SU-DHL-6 (cell line): ENCODE results near the gene RANBP3.
A peak's percentile ranks its signal among the peaks of the same experiment; 100 is the strongest.
"Not testable (repeated sequence)": the region's sequence is repeated elsewhere in the genome, so short reads cannot be mapped to it uniquely, and the experiment has no call there.

Experiments used
- H2AFZ ChIP-seq: fragments of 200-600 bp; sonication (generic); 2 replicates; pipeline ENCODE4 v1.6.1; 2014; ENCODE audit warnings: low read depth, mild to moderate bottlenecking, moderate library complexity, mixed read lengths, antibody characterized with exemption, low read length; ENCODE audit not compliant: severe bottlenecking
- H3F3A ChIP-seq: fragments of 200-600 bp; shearing (Covaris generic); 2 replicates; pipeline ENCODE4 v1.6.0; 2016; ENCODE audit warnings: antibody characterized with exemption, mild to moderate bottlenecking; ENCODE audit not compliant: insufficient read depth
- H3K27ac ChIP-seq: fragments of 200-600 bp; sonication (generic); 2 replicates; pipeline ENCODE4 v1.5.1; 2016; ENCODE audit warnings: low read depth, mild to moderate bottlenecking, low read length, moderate library complexity, mixed read lengths
- H3K27me3 ChIP-seq: fragments of 200-600 bp; sonication (generic), shearing (Covaris generic); 2 replicates; pipeline ENCODE4 v1.6.0; 2014; ENCODE audit warnings: mild to moderate bottlenecking, low read length
- H3K36me3 ChIP-seq: fragments of 200-600 bp; sonication (generic); 2 replicates; pipeline ENCODE4 v1.6.1; 2014; ENCODE audit warnings: mild to moderate bottlenecking, low read length, mixed read lengths
- H3K4me2 ChIP-seq: fragments of 300-600, 200-600 bp; shearing (Covaris generic), sonication (generic); 2 replicates; pipeline ENCODE4 v1.6.0; 2014; ENCODE audit warnings: low read length, low read depth, mild to moderate bottlenecking; ENCODE audit not compliant: poor library complexity, severe bottlenecking
- H3K4me3 ChIP-seq: fragments of 200-600 bp; sonication (generic); 2 replicates; pipeline ENCODE4 v1.5.1; 2014; ENCODE audit warnings: antibody characterized with exemption, low read length, mild to moderate bottlenecking, mixed read lengths; ENCODE audit not compliant: insufficient read depth, poor library complexity, severe bottlenecking
- H3K79me2 ChIP-seq: fragments of 200-600 bp; sonication (generic); 2 replicates; pipeline ENCODE4 v1.6.1; 2014; ENCODE audit warnings: mild to moderate bottlenecking, low read length, moderate library complexity; ENCODE audit not compliant: insufficient read depth
- H3K9ac ChIP-seq: fragments of 200-600 bp; sonication (generic); 2 replicates; pipeline ENCODE4 v1.7.0; 2014; ENCODE audit warnings: mild to moderate bottlenecking, low read length
- H3K9me2 ChIP-seq: fragments of 200-600 bp; sonication (generic); replicated peaks from 2 replicates; pipeline ENCODE4 v1.6.1; 2014; ENCODE audit warnings: low read length; ENCODE audit not compliant: insufficient read depth
- H3K9me3 ChIP-seq: fragments of 200-600 bp; sonication (generic); 2 replicates; pipeline ENCODE4 v1.6.1; 2014; ENCODE audit warnings: low read length, mixed read lengths; ENCODE audit not compliant: insufficient read depth
- H4K20me1 ChIP-seq: fragments of 200-600 bp; sonication (generic); 2 replicates; pipeline ENCODE4 v1.6.1; 2014; ENCODE audit warnings: low read depth, mild to moderate bottlenecking, antibody characterized with exemption, low read length, moderate library complexity, mixed read lengths
- EZH2phosphoT487 ChIP-seq: fragments of 200-600 bp; sonication (generic), shearing (Covaris generic); conservative IDR thresholded peaks from 2 replicates; pipeline ENCODE4 v1.6.1; 2018; ENCODE audit warnings: mild to moderate bottlenecking, antibody characterized with exemption, low read length, moderate library complexity, mixed read lengths
- TF ChIP-seq, protein P1 (sequence below): fragments of 200-600 bp; sonication (generic); IDR thresholded peaks from one replicate; pipeline ENCODE4 v1.5.1; 2017; ENCODE audit warnings: antibody characterized with exemption, mild to moderate bottlenecking, low read length, moderate library complexity; ENCODE audit not compliant: insufficient read depth, poor library complexity, severe bottlenecking

The RANBP3 gene

GRCh38 chr19:5989388-5990074 is 11.6 kb upstream of the RANBP3 start:
- H2AFZ ChIP-seq = no peak overlapping the region
- no peak overlapping the region for H3K4me3 ChIP-seq
- H3K9ac ChIP-seq = no peak overlapping the region
- H3K4me2 ChIP-seq = no peak overlapping the region
- no peaks in the 10 kb centered on the region for H3K9me2 ChIP-seq
- no peak overlapping the region for H3K27ac ChIP-seq
- no peaks in the 10 kb centered on the region for H3K36me3 ChIP-seq
- no peaks in the 10 kb centered on the region for H3F3A ChIP-seq
- no peaks in the 10 kb centered on the region for H3K9me3 ChIP-seq
- TF ChIP-seq EZH2phosphoT487 = no peak
- TF ChIP-seq, protein P1, sequence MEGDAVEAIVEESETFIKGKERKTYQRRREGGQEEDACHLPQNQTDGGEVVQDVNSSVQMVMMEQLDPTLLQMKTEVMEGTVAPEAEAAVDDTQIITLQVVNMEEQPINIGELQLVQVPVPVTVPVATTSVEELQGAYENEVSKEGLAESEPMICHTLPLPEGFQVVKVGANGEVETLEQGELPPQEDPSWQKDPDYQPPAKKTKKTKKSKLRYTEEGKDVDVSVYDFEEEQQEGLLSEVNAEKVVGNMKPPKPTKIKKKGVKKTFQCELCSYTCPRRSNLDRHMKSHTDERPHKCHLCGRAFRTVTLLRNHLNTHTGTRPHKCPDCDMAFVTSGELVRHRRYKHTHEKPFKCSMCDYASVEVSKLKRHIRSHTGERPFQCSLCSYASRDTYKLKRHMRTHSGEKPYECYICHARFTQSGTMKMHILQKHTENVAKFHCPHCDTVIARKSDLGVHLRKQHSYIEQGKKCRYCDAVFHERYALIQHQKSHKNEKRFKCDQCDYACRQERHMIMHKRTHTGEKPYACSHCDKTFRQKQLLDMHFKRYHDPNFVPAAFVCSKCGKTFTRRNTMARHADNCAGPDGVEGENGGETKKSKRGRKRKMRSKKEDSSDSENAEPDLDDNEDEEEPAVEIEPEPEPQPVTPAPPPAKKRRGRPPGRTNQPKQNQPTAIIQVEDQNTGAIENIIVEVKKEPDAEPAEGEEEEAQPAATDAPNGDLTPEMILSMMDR = no peak
- no peaks in the 10 kb centered on the region for H3K79me2 ChIP-seq
- H4K20me1 ChIP-seq = 0 out of 2 replicates have a peak, but pooled peaks cover 3% of the 10 kb centered on the region
- no peaks in the 10 kb centered on the region for H3K27me3 ChIP-seq

DNA sequence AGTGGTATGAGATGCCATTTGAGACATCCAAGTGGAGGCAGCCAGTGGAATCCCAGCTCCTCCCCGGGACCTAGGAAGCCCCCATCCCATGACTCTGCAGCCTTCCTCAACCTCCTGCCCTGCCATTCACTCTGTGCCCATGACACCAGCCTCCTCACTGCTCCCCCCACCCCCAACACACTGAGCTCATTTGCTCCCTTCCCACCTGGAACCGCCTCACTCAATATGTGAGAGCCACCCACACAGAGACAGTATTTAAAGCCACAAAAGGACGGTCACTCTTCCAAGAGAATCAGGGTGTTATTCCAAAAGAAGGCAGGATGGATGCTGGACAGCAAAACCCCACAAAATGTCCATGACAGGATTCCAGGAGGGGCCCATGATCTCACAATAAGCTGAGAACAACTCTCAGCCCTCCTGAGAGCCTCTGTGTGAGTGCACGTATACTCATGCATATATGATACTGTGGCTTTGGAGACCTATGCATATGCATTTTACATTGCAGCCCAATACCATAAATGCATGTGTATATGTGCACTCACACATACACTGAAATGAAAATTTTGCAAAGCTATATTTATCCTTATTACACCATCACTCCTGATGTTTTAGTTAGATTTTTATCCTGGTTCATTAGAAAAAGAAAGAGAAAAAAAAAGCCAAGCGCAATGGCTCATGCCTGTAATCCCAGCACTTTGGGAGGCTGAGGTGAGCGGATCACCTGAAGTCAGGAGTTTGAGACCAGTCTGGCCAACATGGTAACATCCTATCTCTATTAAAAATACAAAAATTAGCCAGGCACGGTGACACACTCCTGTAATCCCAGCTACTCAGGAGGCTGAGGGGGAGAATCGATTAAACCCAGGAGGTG is 10.8 kb upstream of the RANBP3 start:
- Histone ChIP-seq H3K9me3 (no peaks in the 10 kb centered on the region), H2AFZ (no peak overlapping the region), H3K36me3 (no peaks in the 10 kb centered on the region), H3K79me2 (no peaks in the 10 kb centered on the region), H3F3A (no peaks in the 10 kb centered on the region), H3K4me2 (no peak overlapping the region), H3K9me2 (no peaks in the 10 kb centered on the region), H3K27ac (no peak overlapping the region), H3K27me3 (no peaks in the 10 kb centered on the region), H3K9ac (no peak overlapping the region), H4K20me1 (0 out of 2 replicates have a peak, but pooled peaks cover 3% of the 10 kb centered on the region), H3K4me3 (no peak overlapping the region)
- TF ChIP-seq EZH2phosphoT487 = no peak
- TF ChIP-seq, protein P1 = no peak

- TF ChIP-seq, protein P1 = peak; percentile 84
- TF ChIP-seq EZH2phosphoT487 = no peak
- H2AFZ ChIP-seq = no peak overlapping the region
- no peak overlapping the region for H3K27ac ChIP-seq
These were observed 9.3 kb upstream of the RANBP3 start for GRCh38 chr19:5987077-5987818.

GRCh38 chr19:5985837-5986236 is 7.9 kb upstream of the RANBP3 start:
- H3K9me3 ChIP-seq, H2AFZ ChIP-seq, H3K9ac ChIP-seq, H4K20me1 ChIP-seq, H3F3A ChIP-seq, H3K79me2 ChIP-seq, H3K36me3 ChIP-seq, H3K4me2 ChIP-seq, H3K27ac ChIP-seq, H3K4me3 ChIP-seq, H3K27me3 ChIP-seq, H3K9me2 ChIP-seq: not testable (repeated sequence)

More at GRCh38 chr19:5987077-5987818, 9.3 kb upstream of the RANBP3 start:
- Histone ChIP-seq H3K9me2 (no peaks in the 10 kb centered on the region), H3F3A (no peaks in the 10 kb centered on the region), H4K20me1 (no peaks in the 10 kb centered on the region), H3K4me2 (peak overlapping the region; percentile 28), H3K4me3 (no peak overlapping the region), H3K36me3 (no peaks in the 10 kb centered on the region), H3K9ac (peak overlapping the region; percentile 12; the same call in 1 of the 2 replicates), H3K9me3 (no peaks in the 10 kb centered on the region), H3K27me3 (no peaks in the 10 kb centered on the region), H3K79me2 (no peaks in the 10 kb centered on the region)
